GM18519 (cell line): ENCODE results near the gene TBC1D4.

Experiments used
- ATAC-seq: cut with Tn5 transposase; IDR thresholded peaks from one replicate; pipeline ENCODE4 v1.9.1; 2021; ENCODE audit warnings: mild to moderate bottlenecking, moderate library complexity; ENCODE audit not compliant: unreplicated experiment, low FRiP score

Gene TBC1D4

GRCh38 chr13:75489502-75490263 is 7.7 kb upstream of the TBC1D4 start:
- peak; percentile 82 for ATAC-seq

- no peak for ATAC-seq
Observed at GRCh38 chr13:75486146-75487062, 4.4 kb upstream of the TBC1D4 start.

GRCh38 chr13:75485286-75486062 is 3.5 kb upstream of the TBC1D4 start:
- ATAC-seq, result no peak

GRCh38 chr13:75482820-75483079 is 781 bp upstream of the TBC1D4 start:
- no peak for ATAC-seq

GRCh38 chr13:75481176-75482069 is 546 bp downstream of the TBC1D4 start:
- peak; percentile 15 for ATAC-seq

- ATAC-seq, result no peak
Observed at GRCh38 chr13:75480671-75481175, 1.2 kb downstream of the TBC1D4 start.

- no peak for ATAC-seq
Observed at GRCh38 chr13:75479102-75479740, 2.7 kb downstream of the TBC1D4 start.

GRCh38 chr13:75478659-75479058 is 3.3 kb downstream of the TBC1D4 start:
- no peak for ATAC-seq

- no peak for ATAC-seq
Observed at GRCh38 chr13:75474956-75475355, 7.0 kb downstream of the TBC1D4 start.

- no peak for ATAC-seq
Observed at GRCh38 chr13:75473468-75473867, 8.5 kb downstream of the TBC1D4 start.

GRCh38 chr13:75470676-75471075 is 11.3 kb downstream of the TBC1D4 start:
- ATAC-seq, result no peak

GRCh38 chr13:75469047-75469446 is 12.9 kb downstream of the TBC1D4 start:
- ATAC-seq, result no peak

GRCh38 chr13:75468602-75469001 is 13.4 kb downstream of the TBC1D4 start:
- no peak for ATAC-seq

- ATAC-seq, result no peak
Observed at GRCh38 chr13:75468098-75468497, 13.9 kb downstream of the TBC1D4 start.

GRCh38 chr13:75467040-75467728 is 14.8 kb downstream of the TBC1D4 start:
- no peak for ATAC-seq

GRCh38 chr13:75465236-75465635 is 16.7 kb downstream of the TBC1D4 start:
- no peak for ATAC-seq

GRCh38 chr13:75461314-75461713 is 20.7 kb downstream of the TBC1D4 start:
- no peak for ATAC-seq

GRCh38 chr13:75460644-75461043 is 21.3 kb downstream of the TBC1D4 start:
- ATAC-seq, result no peak
